ENCODE results near the gene CHST8.

Gene CHST8

GRCh38 chr19:33737681-33738371, 116.1 kb downstream of the CHST8 start:
- no peak for DNase-seq (ENCODE audit: low read depth)

- peak; percentile 8 for DNase-seq (ENCODE audit: low read depth)
These were observed 119.2 kb downstream of the CHST8 start for GRCh38 chr19:33740811-33741396.

GRCh38 chr19:33745297-33745696, 123.5 kb downstream of the CHST8 start:
- DNase-seq (ENCODE audit: low read depth): no peak

- DNase-seq (ENCODE audit: low read depth): no peak
These were observed 124.4 kb downstream of the CHST8 start for GRCh38 chr19:33746159-33746558.

- no peak for DNase-seq (ENCODE audit: low read depth)
These were observed 125.5 kb downstream of the CHST8 start for GRCh38 chr19:33747273-33747672.

- DNase-seq (ENCODE audit: low read depth): no peak
These were observed 126.5 kb downstream of the CHST8 start for GRCh38 chr19:33748231-33748630.

GRCh38 chr19:33749016-33749415, 127.3 kb downstream of the CHST8 start:
- no peak for DNase-seq (ENCODE audit: low read depth)

- DNase-seq (ENCODE audit: low read depth): no peak
These were observed 127.9 kb downstream of the CHST8 start for GRCh38 chr19:33749619-33750175.

GRCh38 chr19:33750587-33751435, 129.1 kb downstream of the CHST8 start:
- no peak for DNase-seq (ENCODE audit: low read depth)

- no peak for DNase-seq (ENCODE audit: low read depth)
These were observed 129.7 kb downstream of the CHST8 start for GRCh38 chr19:33751436-33751770.

GRCh38 chr19:33752018-33752800, 130.5 kb downstream of the CHST8 start:
- no peak for DNase-seq (ENCODE audit: low read depth)

- DNase-seq (ENCODE audit: low read depth): no peak
These were observed 131.2 kb downstream of the CHST8 start for GRCh38 chr19:33752945-33753344.

GRCh38 chr19:33754361-33754760, 132.6 kb downstream of the CHST8 start:
- no peak for DNase-seq (ENCODE audit: low read depth)

GRCh38 chr19:33755099-33756035, 133.6 kb downstream of the CHST8 start:
- no peak for DNase-seq (ENCODE audit: low read depth)

- DNase-seq (ENCODE audit: low read depth): no peak
These were observed 134.4 kb downstream of the CHST8 start for GRCh38 chr19:33756177-33756576.

- no peak for DNase-seq (ENCODE audit: low read depth)
These were observed 136.8 kb downstream of the CHST8 start for GRCh38 chr19:33758541-33759013.

- DNase-seq (ENCODE audit: low read depth): no peak
These were observed 137.6 kb downstream of the CHST8 start for GRCh38 chr19:33759356-33759755.

- no peak for DNase-seq (ENCODE audit: low read depth)
These were observed 142.0 kb downstream of the CHST8 start for GRCh38 chr19:33763633-33764371.

GRCh38 chr19:33766623-33767022, 144.9 kb downstream of the CHST8 start:
- DNase-seq (ENCODE audit: low read depth): no peak

GRCh38 chr19:33767898-33768413, 146.2 kb downstream of the CHST8 start:
- DNase-seq (ENCODE audit: low read depth): no peak

All from GM04504 (cell line).